HTR-8/SVneo (cell line): ENCODE measurements around the gene FAM20B.

Source experiments
- DNase-seq: peaks from one replicate; pipeline ENCODE4 v3.0.0; 2011; ENCODE audit warnings: low spot score, mixed read lengths; ENCODE audit not compliant: insufficient read length
- FAIRE-seq: peaks from 2 replicates; lab custom pipeline; 2011; peaks lifted over from hg19 to GRCh38; lab: Jason Lieb, UNC

FAM20B gene

GRCh38 chr1:179089827-179090482 lies 64.3 kb downstream of the FAM20B start:
- no peak for DNase-seq
- no peak for FAIRE-seq

GRCh38 chr1:179090522-179090921 lies 64.8 kb downstream of the FAM20B start:
- DNase-seq (no peak), FAIRE-seq (no peak)

- DNase-seq = no peak
- FAIRE-seq = no peak
Observed at GRCh38 chr1:179090923-179091322, 65.2 kb downstream of the FAM20B start.

GRCh38 chr1:179091691-179092165 lies 66.0 kb downstream of the FAM20B start:
- no peak for DNase-seq
- FAIRE-seq = no peak

- DNase-seq (no peak), FAIRE-seq (no peak)
Observed at GRCh38 chr1:179092896-179093461, 67.3 kb downstream of the FAM20B start.

GRCh38 chr1:179094818-179095217 lies 69.1 kb downstream of the FAM20B start:
- FAIRE-seq = no peak
- no peak for DNase-seq

GRCh38 chr1:179095377-179095776 lies 69.7 kb downstream of the FAM20B start:
- DNase-seq (no peak), FAIRE-seq (no peak)

- DNase-seq (no peak), FAIRE-seq (no peak)
Observed at GRCh38 chr1:179095924-179096323, 70.2 kb downstream of the FAM20B start.

GRCh38 chr1:179099891-179100290 lies 74.2 kb downstream of the FAM20B start:
- FAIRE-seq (no peak), DNase-seq (no peak)

GRCh38 chr1:179101566-179101965 lies 75.9 kb downstream of the FAM20B start:
- no peak for FAIRE-seq
- no peak for DNase-seq

- FAIRE-seq = no peak
Observed at GRCh38 chr1:179103999-179104398, 78.3 kb downstream of the FAM20B start.

GRCh38 chr1:179104611-179105250 lies 79.0 kb downstream of the FAM20B start:
- DNase-seq (no peak), FAIRE-seq (no peak)

More at GRCh38 chr1:179103999-179104398, 78.3 kb downstream of the FAM20B start:
- DNase-seq = no peak

GRCh38 chr1:179105393-179105792 lies 79.7 kb downstream of the FAM20B start:
- DNase-seq (no peak), FAIRE-seq (no peak)

GRCh38 chr1:179107706-179108629 lies 82.3 kb downstream of the FAM20B start:
- DNase-seq = no peak
- FAIRE-seq = no peak

GRCh38 chr1:179108644-179109043 lies 83.0 kb downstream of the FAM20B start:
- DNase-seq (no peak), FAIRE-seq (no peak)

GRCh38 chr1:179115181-179115580 lies 89.5 kb downstream of the FAM20B start:
- FAIRE-seq (no peak), DNase-seq (no peak)

- FAIRE-seq = no peak
- no peak for DNase-seq
Observed at GRCh38 chr1:179119513-179119912, 93.8 kb downstream of the FAM20B start.

- no peak for FAIRE-seq
- no peak for DNase-seq
Observed at GRCh38 chr1:179120736-179121135, 95.0 kb downstream of the FAM20B start.

- DNase-seq (peak; percentile 45), FAIRE-seq (no peak)
Observed at GRCh38 chr1:179121159-179121938, 95.7 kb downstream of the FAM20B start.

- FAIRE-seq (no peak), DNase-seq (no peak)
Observed at GRCh38 chr1:179124873-179125272, 99.2 kb downstream of the FAM20B start.
